Pancreas (tissue), 10 donors: Measurements from ENCODE around the gene MFSD12. TPM values are rescaled to one million over a fixed set of nuclear protein-coding genes. Genes with fewer than 3 reads are reported as not detected.
A peak's percentile ranks its signal among the peaks of the same experiment; 100 is the strongest.

Experiments used
- ATAC-seq, 4 donors: fragments of 200-7000 bp; cut with Tn5 transposase; one replicate each; pipeline versions ENCODE4 v1.8.0 to v1.9.1; 2020; ENCODE audit warnings: mild to moderate bottlenecking in 4 of 4, moderate library complexity in 4 of 4
- DNase-seq, 6 donors: peaks; one replicate each; pipeline ENCODE4 v3.0.0-alpha.2; 2020
- FAIRE-seq: peaks from 2 replicates; lab custom pipeline; 2012; peaks lifted over from hg19 to GRCh38; lab: Jason Lieb, UNC
- H3K27ac ChIP-seq, 4 donors: fragments of 200-600 bp; sonication (generic); 1 replicate in 3 of 4; 2 replicates in 1 of 4; pipeline versions ENCODE4 v1.5.0 to v1.8.0; 2020
- H3K27me3 ChIP-seq, 4 donors: fragments of 200-600 bp; one replicate each; pipeline ENCODE4 v1.8.0; 2021
- H3K36me3 ChIP-seq, 3 donors: fragments of 200-600 bp; sonication (generic) in 1 of 3; one replicate each; pipeline versions ENCODE4 v1.5.0 to v1.8.0; 2020 to 2021
- H3K4me1 ChIP-seq, 3 donors: fragments of 200-600 bp; one replicate each; pipeline ENCODE4 v1.8.0; 2021
- H3K4me3 ChIP-seq, 4 donors: fragments of 200-600 bp; sonication (generic) in 2 of 4; one replicate each; pipeline versions ENCODE4 v1.5.0 to v1.8.0; 2020 to 2021
- H3K9me3 ChIP-seq, 4 donors: fragments of 200-600 bp; one replicate each; pipeline ENCODE4 v1.8.0; 2021
- WGBS, 2 donors: extraction: QIAGEN DNeasy Blood & Tissue Kit; methylation state at CpG; one replicate each; pipeline ENCODE4 v1.1.7; 2013; 5-methylcytosine and 5-hydroxymethylcytosine counted together
- intact Hi-C, 3 donors: fragments of 100-400 bp; cut with DNase I; formaldehyde crosslinking; loops; one replicate each; pipeline versions ENCODE4 v1.11.1 to v1.14.2; 2022
- polyA plus RNA-seq, 2 donors: library from polyadenylated mRNA; stranded (reverse); fragments of 200-250 nt; gene quantifications; one replicate each; pipeline ENCODE4 v1.2.3, GENCODE V29; 2013
- total RNA-seq, 6 donors: library from RNA; stranded (reverse); fragmentation: NEBNext Ultra II Directional in 4 of 6; extraction: Animal tissue kit (Norgen Biotek cat#: 25700) in 4 of 6; gene quantifications; one replicate each; pipeline versions ENCODE4 v1.2.1 to v1.2.4, GENCODE V29; 2021 to 2023
- TF ChIP-seq, protein P1 (sequence below), 4 donors: fragments of 200-600 bp; sonication (generic) in 3 of 4; IDR thresholded peaks; one replicate each; pipeline versions ENCODE4 v1.5.0 to v1.8.0; 2021; ENCODE audit warnings: antibody characterized with exemption in 4 of 4
- donor health status: healthy with polysubstance abuse.
- donor health status: DM: no; HTN: no; CAD: no; lungs with moderate emphysema.
- donor health status: DM: no; HTN: no; CAD: no.
- donor health status: control.
- donor health status: control.
- donor health status: Bipolar disorder and iron deficiency.
- donor health status: DM: yes; HTN: yes; CAD: no.
- donor health status: DM: no; HTN: no; CAD: no.
- donor health status: DM: no; HTN: no; CAD: no.
- donor health status: DM: yes; HTN: yes; CAD: no.

Gene MFSD12
- total and polyA plus RNA-seq, 8 donors = 24.8 to 53.8 (median 39.2) TPM

DNA sequence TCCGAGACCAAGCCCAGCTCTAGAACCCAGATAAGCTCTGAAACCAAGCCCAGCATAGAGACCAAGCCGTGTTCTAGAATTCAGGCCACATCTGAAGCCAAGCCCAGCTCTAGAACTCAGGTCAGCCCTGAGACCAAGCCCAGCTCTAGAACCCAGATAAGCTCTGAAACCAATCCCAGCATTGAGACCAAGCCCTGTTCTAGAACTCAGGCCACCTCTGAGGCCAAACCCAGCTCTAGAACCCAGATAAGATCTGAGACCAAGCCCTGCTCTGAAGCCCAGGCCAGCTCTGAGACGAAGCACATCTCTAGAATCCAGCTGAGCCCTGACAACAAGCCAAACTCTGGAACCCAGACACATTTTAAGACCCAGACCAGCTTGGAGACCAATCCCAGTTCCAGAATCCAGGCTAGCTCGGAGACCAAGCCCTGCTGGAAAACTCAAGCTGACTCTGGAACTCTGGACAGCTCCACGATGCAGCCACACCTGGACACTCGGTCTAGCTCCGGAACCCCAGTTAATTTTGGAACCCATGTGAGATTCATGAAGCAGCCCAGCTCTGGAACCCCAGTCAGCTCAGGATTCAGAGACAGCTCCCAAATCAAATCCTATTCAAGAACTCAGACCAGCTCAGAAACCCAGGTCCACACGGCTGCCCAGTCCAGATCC lies 33.7 kb upstream of the MFSD12 start:
- Histone ChIP-seq H3K4me1 (no peaks in the 10 kb centered on the region), H3K27ac (no peak overlapping the region), H3K4me3 (no peak overlapping the region), H3K27me3 (peaks cover 0 to 2% (median 0%) of the 10 kb centered on the region in 4 donors), H3K36me3 (no peaks in the 10 kb centered on the region), H3K9me3 (no peaks in the 10 kb centered on the region)
- ATAC-seq (no peak), DNase-seq (no peak), FAIRE-seq (no peak)
- 89 to 91% methylated on average over 8 of the region's 8 CpGs for WGBS, 2 donors
- TF ChIP-seq, protein P1, sequence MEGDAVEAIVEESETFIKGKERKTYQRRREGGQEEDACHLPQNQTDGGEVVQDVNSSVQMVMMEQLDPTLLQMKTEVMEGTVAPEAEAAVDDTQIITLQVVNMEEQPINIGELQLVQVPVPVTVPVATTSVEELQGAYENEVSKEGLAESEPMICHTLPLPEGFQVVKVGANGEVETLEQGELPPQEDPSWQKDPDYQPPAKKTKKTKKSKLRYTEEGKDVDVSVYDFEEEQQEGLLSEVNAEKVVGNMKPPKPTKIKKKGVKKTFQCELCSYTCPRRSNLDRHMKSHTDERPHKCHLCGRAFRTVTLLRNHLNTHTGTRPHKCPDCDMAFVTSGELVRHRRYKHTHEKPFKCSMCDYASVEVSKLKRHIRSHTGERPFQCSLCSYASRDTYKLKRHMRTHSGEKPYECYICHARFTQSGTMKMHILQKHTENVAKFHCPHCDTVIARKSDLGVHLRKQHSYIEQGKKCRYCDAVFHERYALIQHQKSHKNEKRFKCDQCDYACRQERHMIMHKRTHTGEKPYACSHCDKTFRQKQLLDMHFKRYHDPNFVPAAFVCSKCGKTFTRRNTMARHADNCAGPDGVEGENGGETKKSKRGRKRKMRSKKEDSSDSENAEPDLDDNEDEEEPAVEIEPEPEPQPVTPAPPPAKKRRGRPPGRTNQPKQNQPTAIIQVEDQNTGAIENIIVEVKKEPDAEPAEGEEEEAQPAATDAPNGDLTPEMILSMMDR (IDR thresholded peaks at IDR 0.05) = no peak
- intact Hi-C loops = no loop called here

DNA sequence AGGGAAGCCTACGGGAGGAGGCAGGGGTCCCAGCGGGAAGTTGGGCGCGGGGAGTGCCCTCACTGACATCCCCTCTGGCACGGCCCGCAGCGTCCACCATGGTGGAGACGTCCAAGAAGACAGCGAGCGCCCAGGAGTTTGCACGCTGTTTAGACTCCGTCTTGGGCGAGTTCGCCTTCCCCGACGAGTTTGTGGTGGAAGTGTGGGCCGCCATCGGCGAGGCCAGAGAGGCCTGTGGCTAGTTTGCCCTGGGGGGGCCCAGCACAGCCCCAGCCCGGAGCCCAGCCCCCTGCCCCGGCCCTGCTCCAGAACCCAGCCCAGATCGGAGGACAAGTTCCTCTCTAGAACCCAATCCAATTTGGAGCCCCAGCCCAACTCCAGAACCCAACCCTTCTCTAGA lies 32.6 kb upstream of the MFSD12 start:
- WGBS, 2 donors = 88 to 93% methylated on average over 22 of the region's 22 CpGs
- ATAC-seq (no peak), DNase-seq (no peak), FAIRE-seq (no peak)
- no peak overlapping the region for H3K27ac ChIP-seq
- no peaks in the 10 kb centered on the region for H3K4me1 ChIP-seq
- H3K27me3 ChIP-seq = peaks cover 0 to 8% (median 0%) of the 10 kb centered on the region in 4 donors
- no peaks in the 10 kb centered on the region for H3K36me3 ChIP-seq
- no peak overlapping the region for H3K4me3 ChIP-seq
- no peaks in the 10 kb centered on the region for H3K9me3 ChIP-seq
- TF ChIP-seq, protein P1 (IDR thresholded peaks at IDR 0.05) = no peak
- intact Hi-C loops = no loop called here

DNA sequence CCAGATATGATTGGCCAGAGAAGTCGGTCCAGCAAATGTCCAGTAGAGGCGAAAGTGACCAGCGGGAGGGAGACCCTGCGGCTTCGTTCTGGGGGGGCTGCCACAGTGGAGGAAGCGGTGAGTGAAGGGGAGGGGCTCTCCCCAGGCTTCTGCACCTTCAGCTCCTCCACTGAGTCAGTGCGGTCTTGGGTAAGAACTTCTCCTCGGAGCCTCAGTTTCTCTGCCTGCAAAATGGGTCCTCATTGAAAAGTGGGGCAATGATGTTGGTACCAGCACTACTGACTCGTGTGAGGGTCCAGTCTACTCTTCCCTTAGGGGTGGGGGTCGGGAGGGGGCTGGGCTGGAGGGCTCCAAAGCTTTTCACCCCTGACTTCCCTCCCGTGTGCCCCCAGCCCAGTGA lies 32.1 kb upstream of the MFSD12 start:
- Histone ChIP-seq H3K36me3 (no peaks in the 10 kb centered on the region), H3K4me3 (no peak overlapping the region), H3K4me1 (no peaks in the 10 kb centered on the region), H3K9me3 (no peaks in the 10 kb centered on the region), H3K27ac (no peak overlapping the region), H3K27me3 (peaks cover 0 to 8% (median 0%) of the 10 kb centered on the region in 4 donors)
- intact Hi-C loops = no loop called here
- TF ChIP-seq, protein P1 (IDR thresholded peaks at IDR 0.05) = no peak
- no peak for ATAC-seq
- WGBS, 2 donors = 67 to 68% methylated on average over 11 of the region's 11 CpGs
- DNase-seq = peak in 1 of 6 donors; percentile 11
- FAIRE-seq = no peak

DNA sequence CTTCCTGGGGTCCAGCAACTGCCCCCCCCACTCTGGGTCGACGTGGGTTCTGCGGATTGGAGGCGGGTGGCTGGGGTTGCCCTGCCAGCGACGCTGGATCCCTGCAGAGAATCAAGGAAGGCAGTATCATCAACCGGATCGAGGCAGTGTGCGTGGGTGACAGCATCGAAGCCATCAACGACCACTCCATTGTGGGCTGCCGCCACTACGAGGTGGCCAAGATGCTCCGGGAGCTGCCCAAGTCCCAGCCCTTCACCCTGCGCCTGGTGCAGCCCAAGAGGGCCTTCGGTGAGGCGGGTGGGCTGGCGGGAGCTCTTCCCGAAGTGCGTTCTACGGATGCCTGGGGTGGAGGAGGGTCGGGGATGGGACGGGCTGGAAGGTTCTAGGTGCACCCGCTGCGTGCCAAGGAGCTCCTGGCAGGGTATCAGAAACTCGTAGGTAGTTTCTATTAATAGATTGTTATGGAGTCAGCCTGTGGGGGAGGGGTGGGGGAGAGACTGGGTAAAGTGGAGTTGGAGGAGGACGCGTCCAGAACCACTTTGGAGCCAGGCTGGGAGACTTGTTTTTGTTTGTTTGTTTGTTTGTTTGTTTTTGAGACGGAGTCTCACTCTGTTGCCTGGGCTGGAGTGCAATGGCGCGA lies 29.4 kb upstream of the MFSD12 start:
- TF ChIP-seq, protein P1 (IDR thresholded peaks at IDR 0.05) = no peak
- no peak for FAIRE-seq
- whole genome bisulfite sequencing, 2 donors = 44 to 49% methylated on average over 31 of the region's 31 CpGs
- no peaks in the 10 kb centered on the region for H3K4me1 ChIP-seq
- DNase-seq = peak in 4 of 6 donors; percentile 35 to 61 (median 52)
- intact Hi-C loops = no loop called here
- H3K9me3 ChIP-seq = no peaks in the 10 kb centered on the region
- ATAC-seq = peak; percentile 45 to 78 (median 73)
- H3K27ac ChIP-seq = no peak overlapping the region
- no peaks in the 10 kb centered on the region for H3K36me3 ChIP-seq
- no peak overlapping the region for H3K4me3 ChIP-seq
- H3K27me3 ChIP-seq = peaks cover 0 to 8% (median 0%) of the 10 kb centered on the region in 4 donors
